Measurements from ENCODE around the gene ANKK1. TPM values are rescaled to one million over a fixed set of nuclear protein-coding genes. Genes with fewer than 3 reads are reported as not detected.

The ANKK1 gene
- total RNA-seq, 6 donors from 2014 or later, result 0.14 to 4.4 (median 2.2) TPM

GRCh38 chr11:113393501-113393985 lies 6.0 kb downstream of the ANKK1 start:
- Histone ChIP-seq H3K4me3 (no peak overlapping the region), H3K27me3 (peaks cover 0 to 2% (median 0%) of the 10 kb centered on the region in 4 donors), H3K9me3 (no peaks in the 10 kb centered on the region), H3K4me1 (no peaks in the 10 kb centered on the region), H3K27ac (no peak overlapping the region), H3K36me3 (no peaks in the 10 kb centered on the region)
- DNase-seq (no peak), ATAC-seq (ENCODE audit: low FRiP score in 2 of 2) (no peak)
- TF ChIP-seq POLR2A (IDR thresholded peaks at IDR 0.05), result no peak
- TF ChIP-seq, protein P1, sequence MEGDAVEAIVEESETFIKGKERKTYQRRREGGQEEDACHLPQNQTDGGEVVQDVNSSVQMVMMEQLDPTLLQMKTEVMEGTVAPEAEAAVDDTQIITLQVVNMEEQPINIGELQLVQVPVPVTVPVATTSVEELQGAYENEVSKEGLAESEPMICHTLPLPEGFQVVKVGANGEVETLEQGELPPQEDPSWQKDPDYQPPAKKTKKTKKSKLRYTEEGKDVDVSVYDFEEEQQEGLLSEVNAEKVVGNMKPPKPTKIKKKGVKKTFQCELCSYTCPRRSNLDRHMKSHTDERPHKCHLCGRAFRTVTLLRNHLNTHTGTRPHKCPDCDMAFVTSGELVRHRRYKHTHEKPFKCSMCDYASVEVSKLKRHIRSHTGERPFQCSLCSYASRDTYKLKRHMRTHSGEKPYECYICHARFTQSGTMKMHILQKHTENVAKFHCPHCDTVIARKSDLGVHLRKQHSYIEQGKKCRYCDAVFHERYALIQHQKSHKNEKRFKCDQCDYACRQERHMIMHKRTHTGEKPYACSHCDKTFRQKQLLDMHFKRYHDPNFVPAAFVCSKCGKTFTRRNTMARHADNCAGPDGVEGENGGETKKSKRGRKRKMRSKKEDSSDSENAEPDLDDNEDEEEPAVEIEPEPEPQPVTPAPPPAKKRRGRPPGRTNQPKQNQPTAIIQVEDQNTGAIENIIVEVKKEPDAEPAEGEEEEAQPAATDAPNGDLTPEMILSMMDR (IDR thresholded peaks at IDR 0.05), result no peak
- no peak for TF ChIP-seq EP300 (IDR thresholded peaks at IDR 0.05)
- no peak for TF ChIP-seq POLR2AphosphoS5 (IDR thresholded peaks at IDR 0.05)
- WGBS, 2 donors, result 80 to 91% methylated on average over 1 to 8 of the region's 8 CpGs

GRCh38 chr11:113394919-113395318 lies 7.3 kb downstream of the ANKK1 start:
- ATAC-seq (ENCODE audit: low FRiP score in 2 of 2) (no peak), DNase-seq (no peak)
- no peaks in the 10 kb centered on the region for H3K4me1 ChIP-seq
- no peak overlapping the region for H3K27ac ChIP-seq
- TF ChIP-seq POLR2A (IDR thresholded peaks at IDR 0.05) (no peak), POLR2AphosphoS5 (IDR thresholded peaks at IDR 0.05) (no peak), EP300 (IDR thresholded peaks at IDR 0.05) (no peak)
- TF ChIP-seq, protein P1 (IDR thresholded peaks at IDR 0.05), result no peak
- no peak overlapping the region for H3K4me3 ChIP-seq
- no peaks in the 10 kb centered on the region for H3K36me3 ChIP-seq
- no peaks in the 10 kb centered on the region for H3K27me3 ChIP-seq
- H3K9me3 ChIP-seq, result no peaks in the 10 kb centered on the region
- WGBS, 2 donors, result 97 to 100% methylated on average over 5 to 11 of the region's 11 CpGs

DNA sequence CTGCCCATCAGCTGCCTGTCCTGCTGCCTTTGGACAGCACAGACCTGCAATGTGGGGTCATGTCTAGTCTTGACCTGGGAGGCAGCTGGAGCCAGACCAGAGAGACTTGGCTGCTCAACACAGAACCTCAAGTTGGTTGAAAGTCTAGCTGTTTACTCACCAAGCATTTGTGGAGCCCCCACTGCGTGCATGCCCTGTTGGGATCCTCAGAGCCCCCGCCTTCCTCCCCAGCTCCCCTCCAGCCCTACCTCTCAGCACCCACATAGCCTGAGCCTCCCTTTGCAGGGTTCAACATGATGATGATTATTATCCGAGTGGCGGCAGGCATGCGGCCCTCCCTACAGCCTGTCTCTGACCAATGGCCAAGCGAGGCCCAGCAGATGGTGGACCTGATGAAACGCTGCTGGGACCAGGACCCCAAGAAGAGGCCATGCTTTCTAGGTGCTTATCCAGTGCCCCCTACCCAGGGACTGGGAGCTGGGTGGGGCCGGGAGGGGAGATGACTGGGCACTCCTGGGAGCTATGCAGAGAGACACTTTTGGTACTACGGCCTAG lies 8.3 kb downstream of the ANKK1 start:
- 91 to 93% methylated on average over 4 to 9 of the region's 9 CpGs for WGBS, 2 donors
- no peak overlapping the region for H3K27ac ChIP-seq
- no peaks in the 10 kb centered on the region for H3K9me3 ChIP-seq
- H3K4me3 ChIP-seq, result no peak overlapping the region
- no peak for DNase-seq
- H3K4me1 ChIP-seq, result no peaks in the 10 kb centered on the region
- TF ChIP-seq, protein P1 (IDR thresholded peaks at IDR 0.05), result no peak
- H3K36me3 ChIP-seq, result no peaks in the 10 kb centered on the region
- no peak for ATAC-seq (ENCODE audit: low FRiP score in 2 of 2)
- H3K27me3 ChIP-seq, result no peaks in the 10 kb centered on the region

- 73% methylated on average over 1 of the region's 1 CpG; no CpG with 5 or more reads in 1 of the 2 donors for WGBS, 2 donors
- no peaks in the 10 kb centered on the region for H3K4me1 ChIP-seq
- TF ChIP-seq EP300 (IDR thresholded peaks at IDR 0.05) (no peak), POLR2A (IDR thresholded peaks at IDR 0.05) (no peak), POLR2AphosphoS5 (IDR thresholded peaks at IDR 0.05) (no peak)
- TF ChIP-seq, protein P1 (IDR thresholded peaks at IDR 0.05), result no peak
- H3K9me3 ChIP-seq, result no peaks in the 10 kb centered on the region
- H3K4me3 ChIP-seq, result no peak overlapping the region
- DNase-seq (no peak), ATAC-seq (ENCODE audit: low FRiP score in 2 of 2) (no peak)
- H3K27ac ChIP-seq, result no peak overlapping the region
- H3K27me3 ChIP-seq, result no peaks in the 10 kb centered on the region
- no peaks in the 10 kb centered on the region for H3K36me3 ChIP-seq
Observed at GRCh38 chr11:113396690-113397089, 9.1 kb downstream of the ANKK1 start.

GRCh38 chr11:113397212-113397611 lies 9.6 kb downstream of the ANKK1 start:
- TF ChIP-seq POLR2A (IDR thresholded peaks at IDR 0.05) (no peak), EP300 (IDR thresholded peaks at IDR 0.05) (no peak), POLR2AphosphoS5 (IDR thresholded peaks at IDR 0.05) (no peak)
- TF ChIP-seq, protein P1 (IDR thresholded peaks at IDR 0.05), result no peak
- 69 to 71% methylated on average over 6 to 7 of the region's 7 CpGs for WGBS, 2 donors
- H3K36me3 ChIP-seq, result no peaks in the 10 kb centered on the region
- H3K4me1 ChIP-seq, result no peaks in the 10 kb centered on the region
- ATAC-seq (ENCODE audit: low FRiP score in 2 of 2) (no peak), DNase-seq (no peak)
- H3K4me3 ChIP-seq, result no peak overlapping the region
- H3K9me3 ChIP-seq, result no peaks in the 10 kb centered on the region
- no peaks in the 10 kb centered on the region for H3K27me3 ChIP-seq
- H3K27ac ChIP-seq, result no peak overlapping the region
